Measurements from ENCODE around the gene HBG1.
"Not testable (repeated sequence)": the region's sequence is repeated elsewhere in the genome, so short reads cannot be mapped to it uniquely, and the experiment has no call there.

The HBG1 gene

DNA sequence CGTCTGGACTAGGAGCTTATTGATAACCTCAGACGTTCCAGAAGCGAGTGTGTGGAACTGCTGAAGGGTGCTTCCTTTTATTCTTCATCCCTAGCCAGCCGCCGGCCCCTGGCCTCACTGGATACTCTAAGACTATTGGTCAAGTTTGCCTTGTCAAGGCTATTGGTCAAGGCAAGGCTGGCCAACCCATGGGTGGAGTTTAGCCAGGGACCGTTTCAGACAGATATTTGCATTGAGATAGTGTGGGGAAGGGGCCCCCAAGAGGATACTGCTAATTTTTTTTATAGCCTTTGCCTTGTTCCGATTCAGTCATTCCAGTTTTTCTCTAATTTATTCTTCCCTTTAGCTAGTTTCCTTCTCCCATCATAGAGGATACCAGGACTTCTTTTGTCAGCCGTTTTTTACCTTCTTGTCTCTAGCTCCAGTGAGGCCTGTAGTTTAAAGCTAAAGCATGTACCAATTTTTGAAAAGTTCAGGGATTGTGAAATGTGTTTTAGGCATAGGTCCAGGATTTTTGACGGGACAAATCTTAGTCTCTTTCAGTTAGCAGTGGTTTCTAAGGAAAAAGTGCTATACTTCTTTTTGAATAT, at the start of gene HBG1:
Gene HBG1 (minus strand): TSS at position 51 of the 590 bp plus-strand sequence. CDS start 53 bp downstream, outside the sequence.
- DNase-seq, result not testable (repeated sequence)

DNA sequence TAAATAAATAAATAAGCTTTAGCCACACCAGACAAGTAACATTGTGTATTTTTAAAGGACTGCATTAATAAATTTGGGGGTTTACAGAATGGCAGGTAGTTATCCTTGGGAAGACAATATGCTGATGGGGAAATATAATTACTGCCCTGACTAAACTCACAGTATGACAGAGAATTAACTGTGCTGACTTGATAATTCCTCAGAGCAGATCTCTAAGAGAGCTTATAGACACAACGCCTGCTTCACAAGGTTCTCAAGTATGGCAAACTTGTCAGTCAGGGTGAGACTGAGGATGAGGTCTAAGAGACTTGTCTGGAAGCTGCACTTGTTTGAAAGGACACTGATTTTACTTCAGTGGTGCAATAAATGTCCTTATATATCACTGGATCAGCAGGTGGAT, 48.8 kb upstream of the HBG1 start:
- no peak for DNase-seq

DNA sequence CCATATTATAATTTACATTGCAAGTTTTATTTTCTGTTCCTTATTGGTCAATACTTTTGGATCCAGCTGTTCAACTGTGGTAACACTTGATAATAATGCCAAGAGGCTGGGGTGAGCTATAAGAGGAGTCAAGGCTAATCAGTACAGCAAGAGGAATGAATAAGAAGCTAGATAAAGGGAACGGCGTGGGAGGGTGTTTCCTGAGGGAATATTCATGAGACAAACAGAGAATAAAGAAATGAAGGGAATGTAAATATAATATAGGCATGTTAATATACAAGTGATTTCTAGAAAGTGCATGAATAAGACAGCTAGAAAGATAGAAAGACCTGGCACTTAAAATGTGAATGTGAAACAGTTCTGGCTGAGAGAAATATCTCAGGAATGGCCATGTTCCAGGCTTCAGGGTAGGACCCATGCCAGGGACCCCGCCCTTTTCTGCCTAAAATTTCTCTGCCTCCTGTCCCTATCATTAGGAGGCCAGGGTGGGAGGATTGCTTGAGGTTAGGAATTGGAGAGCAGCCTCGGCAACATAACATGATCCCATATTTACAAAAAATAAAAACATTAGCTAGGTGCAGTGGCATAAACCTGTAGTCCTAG, 48.2 kb upstream of the HBG1 start:
- no peak for DNase-seq

DNA sequence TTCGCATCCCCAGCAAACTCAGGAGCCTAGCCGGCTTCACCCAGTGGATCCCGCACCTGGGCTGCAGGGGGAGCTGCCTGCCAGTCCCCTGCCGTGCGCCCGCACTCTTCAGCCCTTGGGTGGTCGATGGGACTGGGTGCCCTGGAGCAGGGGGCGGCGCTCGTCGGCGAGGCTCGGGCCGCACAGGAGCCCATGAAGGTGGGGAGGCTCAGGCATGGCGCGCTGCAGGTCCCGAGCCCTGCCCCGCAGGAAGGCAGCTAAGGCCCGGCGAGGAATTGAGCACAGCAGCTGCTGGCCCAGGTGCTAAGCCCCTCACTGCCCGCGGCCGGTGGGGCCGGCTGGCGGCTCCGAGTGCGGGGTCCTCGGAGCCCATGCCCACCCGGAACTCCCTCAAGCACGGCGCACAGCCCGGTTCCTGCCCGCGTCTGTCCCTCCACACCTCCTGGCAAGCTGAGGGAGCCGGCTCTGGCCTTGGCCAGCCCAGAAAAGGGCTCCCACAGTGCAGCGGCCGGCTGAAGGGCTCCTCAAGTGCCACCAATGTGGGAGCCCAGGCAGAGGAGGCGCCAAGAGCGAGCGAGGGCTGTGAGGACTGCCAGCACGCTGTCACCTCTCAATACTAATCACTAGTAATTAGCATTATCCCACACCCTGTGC, 44.8 kb upstream of the HBG1 start:
- not testable (repeated sequence) for DNase-seq

DNA sequence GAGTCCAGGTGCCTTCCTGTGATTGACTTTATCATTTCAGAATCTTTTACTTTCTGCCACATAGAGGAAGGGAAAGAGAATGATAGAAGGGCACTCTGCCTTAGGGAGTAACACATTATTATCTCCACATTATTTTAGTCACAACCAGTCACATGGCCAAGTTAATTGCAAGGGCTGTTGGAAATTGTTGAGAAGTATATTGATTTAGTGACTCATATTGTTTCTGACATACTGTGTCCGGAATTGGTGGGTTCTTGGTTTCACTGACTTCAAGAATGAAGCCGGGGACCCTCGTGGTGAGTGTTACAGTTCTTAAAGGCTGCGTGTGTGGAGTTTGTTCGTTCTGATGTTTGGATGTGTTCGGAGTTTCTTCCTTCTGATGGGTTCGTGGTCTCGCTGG, 43.4 kb upstream of the HBG1 start:
- no peak for DNase-seq

DNA sequence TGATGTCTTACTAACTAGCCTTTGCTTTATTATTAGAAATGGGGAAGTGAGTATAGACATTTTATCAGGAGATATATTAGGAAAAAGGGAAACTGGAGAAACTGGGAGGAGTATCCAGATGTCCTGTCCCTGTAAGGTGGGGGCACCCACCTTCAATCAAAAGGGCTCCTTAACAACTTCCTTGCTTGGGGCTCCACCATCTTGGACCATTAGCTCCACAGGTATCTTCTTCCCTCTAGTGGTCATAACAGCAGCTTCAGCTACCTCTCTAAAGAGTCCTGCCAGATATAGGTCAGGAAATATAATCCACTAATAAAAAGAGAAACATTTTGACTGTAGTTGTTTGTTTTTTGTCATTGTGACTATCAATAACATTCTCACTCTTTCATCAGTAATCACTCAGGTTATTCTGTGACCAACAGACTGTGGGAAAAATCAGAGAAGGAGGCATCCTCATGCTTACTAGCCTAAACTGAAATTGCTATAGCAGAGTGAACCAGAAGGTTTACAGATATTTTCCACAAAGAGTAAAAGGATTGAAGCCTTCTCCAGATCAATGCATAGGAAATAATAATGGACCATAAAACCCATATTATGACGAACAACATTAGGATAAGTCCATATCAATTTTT, 41.7 kb upstream of the HBG1 start:
- DNase-seq, result peak; percentile 0

DNA sequence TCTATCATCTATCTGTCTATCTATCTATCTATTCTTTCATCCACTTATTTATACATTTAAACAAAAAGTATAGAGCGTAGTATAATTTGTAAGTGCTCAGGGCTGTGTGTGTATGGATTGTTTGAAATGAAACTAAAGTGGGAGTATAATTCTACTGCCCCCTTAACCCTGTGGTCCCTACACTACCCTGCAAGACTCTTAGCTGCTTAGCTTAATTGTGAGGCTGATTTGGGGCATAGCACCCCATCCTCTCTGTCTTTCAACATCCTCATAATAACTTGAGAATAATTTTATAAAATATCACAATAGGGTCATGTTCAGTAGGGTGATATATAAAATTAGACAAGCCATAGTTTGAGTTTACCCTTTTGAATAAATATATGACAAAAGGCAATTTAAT, 40.4 kb upstream of the HBG1 start:
- no peak for DNase-seq

DNA sequence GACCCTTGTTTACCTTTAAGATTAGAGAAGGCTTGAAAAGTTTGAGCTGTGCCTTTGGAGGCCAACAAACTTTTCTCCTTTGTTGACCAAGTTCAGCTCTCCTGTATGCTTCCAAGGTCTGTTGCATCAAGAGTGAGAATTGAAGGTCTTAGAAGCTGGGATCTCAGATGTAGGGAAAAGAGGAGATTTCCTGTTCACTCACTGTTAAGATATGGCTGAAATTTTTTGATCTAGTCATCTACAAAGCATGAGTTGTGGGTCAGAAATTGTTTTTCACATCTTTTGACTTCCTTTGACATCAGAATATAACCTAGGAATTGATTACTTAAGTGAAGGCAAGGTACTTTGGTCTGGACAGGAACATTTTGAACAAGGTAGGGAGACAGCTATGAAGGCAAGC, 40.0 kb upstream of the HBG1 start:
- DNase-seq, result no peak

DNA sequence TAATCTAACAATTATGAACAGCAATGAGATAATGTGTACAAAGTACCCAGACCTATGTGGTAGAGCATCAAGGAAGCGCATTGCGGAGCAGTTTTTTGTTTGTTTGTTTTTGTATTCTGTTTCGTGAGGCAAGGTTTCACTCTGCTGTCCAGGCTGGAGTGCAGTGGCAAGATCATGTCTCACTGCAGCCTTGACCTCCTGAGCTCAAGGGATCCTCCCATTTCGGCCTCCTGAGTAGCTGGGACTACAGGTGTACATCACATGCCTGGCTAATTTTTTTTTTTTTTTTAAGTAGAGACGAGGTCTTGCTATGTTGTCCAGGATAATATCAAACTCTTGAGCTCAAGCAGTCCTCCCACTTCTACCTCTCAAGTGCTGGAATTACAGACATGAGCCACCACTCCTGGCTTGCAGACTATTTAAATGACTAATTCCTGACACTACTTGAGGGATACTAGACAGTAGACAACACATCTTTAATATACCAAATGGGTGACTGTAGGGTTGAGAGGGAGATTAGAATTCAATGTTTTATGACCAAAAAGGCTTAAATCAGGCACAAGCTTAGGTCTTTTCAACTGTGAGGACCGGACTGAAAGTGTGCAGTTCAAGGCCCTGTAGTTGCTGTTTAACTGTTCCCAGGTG, 39.4 kb upstream of the HBG1 start:
- no peak for DNase-seq

DNA sequence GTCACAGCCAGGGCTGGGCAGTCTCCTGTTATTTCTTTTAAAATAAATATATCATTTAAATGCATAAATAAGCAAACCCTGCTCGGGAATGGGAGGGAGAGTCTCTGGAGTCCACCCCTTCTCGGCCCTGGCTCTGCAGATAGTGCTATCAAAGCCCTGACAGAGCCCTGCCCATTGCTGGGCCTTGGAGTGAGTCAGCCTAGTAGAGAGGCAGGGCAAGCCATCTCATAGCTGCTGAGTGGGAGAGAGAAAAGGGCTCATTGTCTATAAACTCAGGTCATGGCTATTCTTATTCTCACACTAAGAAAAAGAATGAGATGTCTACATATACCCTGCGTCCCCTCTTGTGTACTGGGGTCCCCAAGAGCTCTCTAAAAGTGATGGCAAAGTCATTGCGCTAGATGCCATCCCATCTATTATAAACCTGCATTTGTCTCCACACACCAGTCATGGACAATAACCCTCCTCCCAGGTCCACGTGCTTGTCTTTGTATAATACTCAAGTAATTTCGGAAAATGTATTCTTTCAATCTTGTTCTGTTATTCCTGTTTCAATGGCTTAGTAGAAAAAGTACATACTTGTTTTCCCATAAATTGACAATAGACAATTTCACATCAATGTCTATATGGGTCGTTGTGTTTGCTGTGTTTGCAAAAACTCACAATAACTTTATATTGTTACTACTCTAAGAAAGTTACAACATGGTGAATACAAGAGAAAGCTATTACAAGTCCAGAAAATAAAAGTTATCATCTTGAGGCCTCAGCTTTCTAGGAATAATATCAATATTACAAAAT, 38.6 kb upstream of the HBG1 start:
- no peak for DNase-seq

DNA sequence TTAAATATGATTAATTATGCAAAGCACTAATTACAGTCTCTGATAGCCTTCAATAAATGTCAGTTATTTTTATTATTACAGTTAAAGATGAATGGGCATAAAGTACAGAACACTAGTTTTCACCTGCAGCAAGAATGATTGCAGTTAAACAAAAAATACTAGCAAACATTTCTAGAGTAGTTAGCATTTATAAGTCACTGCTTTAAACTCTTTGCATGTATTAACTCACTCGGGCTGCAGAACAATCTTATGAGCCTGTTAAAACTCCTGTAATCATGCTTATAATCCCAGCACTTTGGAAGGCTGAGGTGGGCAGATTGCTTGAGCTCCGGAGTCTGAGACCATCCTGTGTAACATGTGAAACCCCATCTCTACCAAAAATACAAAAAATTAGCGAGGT, 37.2 kb upstream of the HBG1 start:
- DNase-seq, result no peak

DNA sequence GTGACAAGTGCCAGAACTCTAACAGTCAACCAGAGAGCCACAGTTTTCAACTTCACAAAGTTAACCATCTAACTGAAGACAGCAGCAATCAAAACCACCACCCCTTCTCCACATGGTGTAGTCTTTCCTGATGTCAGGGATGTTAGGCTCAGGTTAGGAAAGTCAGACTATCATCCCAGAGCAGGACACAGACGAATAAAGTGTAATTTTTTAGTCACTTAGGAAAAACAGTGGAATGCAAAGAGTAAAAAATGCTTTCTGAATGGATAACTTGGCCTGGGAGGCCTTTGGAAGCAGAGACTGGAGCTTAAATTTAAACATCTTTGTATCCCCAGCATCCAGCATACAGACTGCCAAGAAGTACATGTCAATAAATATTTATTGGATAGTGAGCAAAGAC, 36.7 kb upstream of the HBG1 start:
- no peak for DNase-seq

DNA sequence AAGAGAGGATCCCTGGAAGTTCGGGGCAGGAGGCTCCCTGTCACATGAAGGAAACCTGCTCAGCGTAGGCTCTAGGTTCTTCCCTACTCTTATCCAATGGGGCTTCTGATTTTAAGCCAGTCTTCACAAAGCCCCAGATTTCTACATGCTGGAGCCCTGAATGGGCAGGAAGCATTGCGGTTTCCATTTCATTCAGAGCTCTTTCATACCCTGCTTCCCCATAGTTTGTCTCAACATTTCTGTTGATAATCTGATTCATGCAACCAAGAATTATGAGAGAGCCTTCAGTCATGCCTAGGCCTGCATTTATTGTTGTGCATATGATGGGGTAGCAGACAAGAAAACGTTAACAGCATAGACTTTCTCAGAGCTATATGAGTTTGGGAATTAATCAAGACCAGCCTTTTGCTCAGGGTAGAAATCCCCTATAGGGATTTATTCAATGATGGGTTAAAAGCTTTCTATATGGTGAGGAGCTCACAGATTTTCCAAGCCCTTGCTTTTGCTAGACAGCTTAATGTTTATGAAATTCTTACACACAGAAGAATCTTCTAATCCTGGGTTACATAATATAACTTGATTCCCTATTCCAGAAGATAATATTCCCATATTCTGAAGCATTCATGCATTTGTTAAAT, 36.2 kb upstream of the HBG1 start:
- DNase-seq, result peak; percentile 81

DNA sequence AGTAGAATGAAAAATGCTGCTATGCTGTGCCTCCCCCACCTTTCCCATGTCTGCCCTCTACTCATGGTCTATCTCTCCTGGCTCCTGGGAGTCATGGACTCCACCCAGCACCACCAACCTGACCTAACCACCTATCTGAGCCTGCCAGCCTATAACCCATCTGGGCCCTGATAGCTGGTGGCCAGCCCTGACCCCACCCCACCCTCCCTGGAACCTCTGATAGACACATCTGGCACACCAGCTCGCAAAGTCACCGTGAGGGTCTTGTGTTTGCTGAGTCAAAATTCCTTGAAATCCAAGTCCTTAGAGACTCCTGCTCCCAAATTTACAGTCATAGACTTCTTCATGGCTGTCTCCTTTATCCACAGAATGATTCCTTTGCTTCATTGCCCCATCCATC, 35.0 kb upstream of the HBG1 start:
- DNase-seq, result no peak

DNA sequence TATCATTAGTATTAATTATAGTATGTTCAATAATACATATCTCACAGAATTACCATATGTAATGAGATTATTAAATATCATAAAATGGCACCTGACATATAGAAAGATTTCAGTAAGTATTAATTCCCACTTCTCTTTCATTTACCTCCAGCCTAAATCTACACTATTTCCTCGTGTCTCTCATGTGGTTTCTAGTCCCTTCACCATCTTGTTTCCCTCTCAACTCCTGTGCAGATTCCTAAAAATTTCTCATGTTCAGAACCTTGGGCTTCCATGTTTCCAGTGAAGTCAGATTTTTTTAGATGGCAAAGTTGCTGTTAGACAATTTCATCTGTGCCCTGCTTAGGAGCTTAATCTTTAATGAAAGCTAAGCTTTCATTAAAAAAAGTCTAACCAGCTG, 34.2 kb upstream of the HBG1 start:
- DNase-seq, result no peak

DNA sequence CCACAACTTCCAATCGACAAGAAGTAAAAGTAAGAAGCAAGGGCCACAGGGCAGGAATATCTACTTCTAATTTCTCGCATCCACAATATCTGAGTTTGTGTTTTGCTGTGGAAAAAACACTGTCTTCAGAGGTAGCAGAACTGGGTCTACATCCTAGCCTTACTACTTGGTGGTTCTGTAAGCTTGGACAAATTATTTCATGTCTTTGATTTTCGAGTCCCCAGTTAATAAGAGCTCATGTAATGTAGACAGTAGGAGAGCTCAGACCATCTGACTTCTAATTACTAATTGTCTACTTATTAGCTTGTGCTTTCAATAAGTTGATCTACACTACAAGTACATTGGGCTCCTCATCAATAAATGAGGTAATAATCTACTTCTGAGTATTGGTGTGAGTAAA, 33.4 kb upstream of the HBG1 start:
- DNase-seq, result no peak

DNA sequence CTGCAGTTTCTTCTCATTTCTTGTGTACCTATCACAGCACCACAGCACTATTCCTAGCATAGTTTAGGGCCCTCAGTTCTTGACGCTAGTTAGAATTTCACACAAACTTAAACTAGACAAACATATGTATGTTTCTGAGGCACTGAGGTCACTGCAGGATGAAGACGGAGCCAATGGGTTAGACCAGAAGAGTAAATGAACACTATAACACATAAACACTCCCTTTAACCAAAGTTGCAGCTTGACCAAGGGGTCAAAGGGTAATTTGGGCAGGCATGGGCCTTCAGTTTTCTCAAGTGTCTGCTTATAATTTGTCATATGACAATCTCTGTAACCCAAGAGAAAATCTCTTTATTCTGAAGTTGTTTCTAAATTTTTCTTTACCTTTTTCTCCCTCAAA, 33.0 kb upstream of the HBG1 start:
- DNase-seq, result no peak

DNA sequence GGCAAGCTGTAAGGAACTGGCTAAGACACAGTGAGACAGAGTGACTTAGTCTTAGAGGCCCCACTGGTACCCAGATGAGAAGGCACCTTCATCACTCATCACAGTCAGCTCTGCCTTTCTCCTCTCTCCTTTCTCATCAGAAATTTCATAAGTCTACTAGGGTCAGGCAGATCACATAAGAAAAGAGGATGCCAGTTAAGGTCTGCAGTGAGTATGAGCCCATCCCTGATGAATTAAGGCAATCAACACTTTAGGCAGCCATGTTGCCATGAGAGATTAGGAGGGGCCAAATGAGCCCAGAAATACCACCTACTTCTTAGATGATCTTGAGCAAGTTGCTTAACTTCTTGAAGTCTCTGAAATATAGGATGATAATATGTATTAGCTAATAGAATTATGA, 31.9 kb upstream of the HBG1 start:
- no peak for DNase-seq

DNA sequence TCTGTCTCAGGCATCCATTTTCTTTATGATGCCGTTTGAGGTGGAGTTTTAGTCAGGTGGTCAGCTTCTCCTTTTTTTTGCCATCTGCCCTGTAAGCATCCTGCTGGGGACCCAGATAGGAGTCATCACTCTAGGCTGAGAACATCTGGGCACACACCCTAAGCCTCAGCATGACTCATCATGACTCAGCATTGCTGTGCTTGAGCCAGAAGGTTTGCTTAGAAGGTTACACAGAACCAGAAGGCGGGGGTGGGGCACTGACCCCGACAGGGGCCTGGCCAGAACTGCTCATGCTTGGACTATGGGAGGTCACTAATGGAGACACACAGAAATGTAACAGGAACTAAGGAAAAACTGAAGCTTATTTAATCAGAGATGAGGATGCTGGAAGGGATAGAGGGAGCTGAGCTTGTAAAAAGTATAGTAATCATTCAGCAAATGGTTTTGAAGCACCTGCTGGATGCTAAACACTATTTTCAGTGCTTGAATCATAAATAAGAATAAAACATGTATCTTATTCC, 31.0 kb upstream of the HBG1 start:
- DNase-seq, result peak; percentile 98

DNA sequence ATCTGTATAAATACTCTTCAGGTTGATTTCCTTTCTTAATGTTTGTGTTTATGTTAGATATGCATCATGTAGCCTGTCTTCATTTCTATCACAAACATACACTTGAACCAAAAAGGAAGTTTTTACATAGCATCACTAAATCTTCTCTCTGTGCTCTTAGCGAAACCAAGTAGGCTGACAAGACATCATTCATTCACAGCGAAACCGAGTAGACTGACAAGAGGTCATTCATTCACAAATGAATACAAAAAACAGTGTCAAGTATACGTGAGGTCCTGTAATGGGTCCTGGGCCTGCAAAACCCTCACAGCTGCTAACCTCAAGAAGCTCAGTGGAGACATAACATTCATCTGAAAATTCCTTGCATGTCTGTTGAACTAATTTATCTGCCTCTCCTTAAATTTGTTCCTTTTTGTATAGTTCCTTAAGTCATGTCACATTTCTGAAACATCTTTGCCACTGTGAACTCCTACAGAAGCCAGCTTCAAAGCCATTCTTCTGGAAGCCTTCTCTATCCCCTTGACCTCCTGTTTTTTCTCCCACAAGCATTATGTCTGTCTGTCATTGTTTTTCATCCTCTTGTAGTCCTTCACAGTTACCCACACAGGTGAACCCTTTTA, 29.9 kb upstream of the HBG1 start:
- no peak for DNase-seq

DNA sequence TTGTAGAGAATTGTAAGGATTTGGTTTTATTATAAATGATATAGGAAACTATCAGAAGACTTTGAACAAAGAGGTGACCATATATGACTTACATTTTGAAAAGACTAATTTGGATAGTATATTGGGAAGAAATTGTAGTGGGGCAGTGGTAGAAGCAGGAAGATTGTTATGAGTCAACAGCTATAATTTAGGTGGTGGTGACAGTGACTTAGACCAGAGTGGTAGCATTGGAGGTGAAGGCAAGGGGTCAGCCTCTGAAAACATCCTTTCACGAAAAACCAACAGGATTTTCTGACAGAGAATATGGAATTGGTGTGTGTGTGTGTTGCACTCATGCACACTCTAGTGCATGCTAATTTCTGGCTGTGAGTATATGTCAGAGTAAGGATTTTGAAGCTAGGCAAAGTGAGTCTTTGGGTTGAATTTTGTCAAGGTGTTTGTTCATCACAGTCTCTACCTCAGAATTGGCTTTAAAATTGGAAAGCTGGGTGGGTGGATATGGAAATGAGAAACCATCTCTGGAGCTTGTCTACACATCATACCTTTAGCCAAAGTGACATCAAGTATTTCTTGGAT, 28.2 kb upstream of the HBG1 start:
- DNase-seq, result no peak
